HCT116 (cell line): Measurements from ENCODE around the gene HOXD9.

ENCODE experiments used
- CEBPB ChIP-seq: IDR thresholded peaks from 2 replicates; pipeline ENCODE4 v1.6.1; 2012; ENCODE audit warnings: low read depth
- CTCF ChIP-seq, 3 experiments: fragments of 200-600 bp in 1 of 3; sonication (generic) in 1 of 3; IDR thresholded peaks in 2 of 3; conservative IDR thresholded peaks in 1 of 3; 2 replicates each; pipeline ENCODE4 v1.5.1; 2012 to 2017; ENCODE audit warnings: low read depth in 2 of 3, low read length in 2 of 3, antibody characterized with exemption in 1 of 3, borderline replicate concordance in 1 of 3, control low read depth in 1 of 3, mild to moderate bottlenecking in 1 of 3, mixed read lengths in 1 of 3, mixed run types in 1 of 3, moderate library complexity in 1 of 3; ENCODE audit not compliant: insufficient read depth in 1 of 3
- EZH2 ChIP-seq: fragments of 200-600 bp; sonication (generic); IDR thresholded peaks from 2 replicates; pipeline ENCODE4 v1.6.1; 2017; ENCODE audit warnings: antibody characterized with exemption, mixed run types
- FOSL1 ChIP-seq: IDR thresholded peaks from 2 replicates; pipeline ENCODE4 v1.6.1; 2012; ENCODE audit warnings: low read depth
- JUND ChIP-seq: IDR thresholded peaks from 2 replicates; pipeline ENCODE4 v1.6.1; 2012
- POLR2A ChIP-seq: IDR thresholded peaks from 2 replicates; pipeline ENCODE4 v1.7.0; 2011; ENCODE audit warnings: borderline replicate concordance; ENCODE audit not compliant: insufficient read depth, insufficient read length; ENCODE audit errors: extremely low read depth
- POLR2AphosphoS5 ChIP-seq: IDR thresholded peaks from 2 replicates; pipeline ENCODE4 v1.6.1; 2011; ENCODE audit warnings: mild to moderate bottlenecking, low read depth, low read length, moderate library complexity
- RAD21 ChIP-seq: IDR thresholded peaks from 2 replicates; pipeline ENCODE4 v1.6.1; 2012; ENCODE audit warnings: low read depth, mild to moderate bottlenecking
- REST ChIP-seq: IDR thresholded peaks from 2 replicates; pipeline ENCODE4 v1.6.1; 2012; ENCODE audit warnings: low read depth
- SP1 ChIP-seq: IDR thresholded peaks from 2 replicates; pipeline ENCODE4 v1.6.1; 2012; ENCODE audit warnings: low read depth
- SRF ChIP-seq: IDR thresholded peaks from 2 replicates; pipeline ENCODE4 v1.6.1; 2012; ENCODE audit warnings: low read depth
- TCF7L2 ChIP-seq: IDR thresholded peaks from 2 replicates; pipeline ENCODE4 v1.7.0; 2011; ENCODE audit warnings: borderline replicate concordance, inconsistent platforms; ENCODE audit not compliant: insufficient read depth, insufficient read length; ENCODE audit errors: extremely low read depth
- YY1 ChIP-seq: IDR thresholded peaks from 2 replicates; pipeline ENCODE4 v1.6.1; 2011; ENCODE audit warnings: low read length, low read depth, moderate library complexity, mild to moderate bottlenecking; ENCODE audit not compliant: insufficient replicate concordance; ENCODE audit errors: extremely low read depth
- ZNF274 ChIP-seq: fragments of 200-500 bp; sonication (Bioruptor generic); IDR thresholded peaks from 2 replicates; pipeline ENCODE4 v1.6.1; 2014; ENCODE audit warnings: mild to moderate bottlenecking, low read depth, low read length, inconsistent platforms

GRCh38 chr2:176134035-176134434, 11.5 kb downstream of the HOXD9 start:
- TF ChIP-seq CTCF (IDR thresholded peaks at IDR 0.05 in 2 of 3, conservative IDR thresholded peaks at IDR 0.05 in 1 of 3; ENCODE audit: borderline replicate concordance in 1 of 3, insufficient read depth in 1 of 3, low read depth in 2 of 3, low read length in 2 of 3) (no peak), FOSL1 (no peak), EZH2 (no peak), POLR2A (no peak), RAD21 (no peak), CEBPB (no peak), POLR2AphosphoS5 (no peak), SRF (no peak), REST (no peak), ZNF274 (no peak), JUND (no peak), SP1 (no peak), TCF7L2 (no peak), YY1 (no peak)
